Fibroblast of lung (primary cell): ENCODE results near the gene ZNF384. TPM values are rescaled to one million over a fixed set of nuclear protein-coding genes. Genes with fewer than 3 reads are reported as not detected.
A peak's percentile ranks its signal among the peaks of the same experiment; 100 is the strongest.

Source experiments
- DNase-seq, 2 donors: peaks; one replicate each; pipeline versions ENCODE4 v3.0.0 to v3.0.0-alpha.2; 2010; ENCODE audit warnings: low read depth in 2 of 2
- H2AFZ ChIP-seq: 2 replicates; pipeline ENCODE4 v1.5.1; 2012; ENCODE audit warnings: low read length, control low read depth, inconsistent platforms
- H3K27ac ChIP-seq: 2 replicates; pipeline ENCODE4 v1.5.1; 2011; ENCODE audit warnings: low read length, control low read depth; ENCODE audit not compliant: insufficient read depth
- H3K27me3 ChIP-seq: 2 replicates; pipeline ENCODE4 v1.5.1; 2011; ENCODE audit warnings: mild to moderate bottlenecking, low read length; ENCODE audit not compliant: control insufficient read depth, insufficient read depth
- H3K36me3 ChIP-seq: 2 replicates; pipeline ENCODE4 v1.5.1; 2011; ENCODE audit warnings: low read length; ENCODE audit not compliant: control insufficient read depth, insufficient read depth
- H3K4me1 ChIP-seq: 2 replicates; pipeline ENCODE4 v1.5.1; 2011; ENCODE audit warnings: low read length; ENCODE audit not compliant: control insufficient read depth, insufficient read depth; ENCODE audit errors: extremely low read depth
- H3K4me2 ChIP-seq: 2 replicates; pipeline ENCODE4 v1.5.1; 2011; ENCODE audit warnings: low read length, control low read depth; ENCODE audit not compliant: insufficient read depth; ENCODE audit errors: extremely low read depth
- H3K4me3 ChIP-seq, 4 experiments: fragments of 200-600 bp in 1 of 4; sonication (generic) in 1 of 4; replicated peaks in 1 of 4; 2 replicates each; pipeline ENCODE4 v1.5.1; 2011 to 2016; ENCODE audit warnings: low read length in 4 of 4, low read depth in 3 of 4, mild to moderate bottlenecking in 3 of 4, control low read depth in 2 of 4, inconsistent platforms in 1 of 4, mixed read lengths in 1 of 4; ENCODE audit not compliant: insufficient read depth in 1 of 4; ENCODE audit errors: control extremely low read depth in 1 of 4
- H3K79me2 ChIP-seq: 2 replicates; pipeline ENCODE4 v1.5.1; 2012; ENCODE audit warnings: mild to moderate bottlenecking, low read length, inconsistent platforms; ENCODE audit not compliant: control insufficient read depth, insufficient read depth
- H3K9ac ChIP-seq: 2 replicates; pipeline ENCODE4 v1.5.1; 2011; ENCODE audit warnings: mild to moderate bottlenecking, low read length, control low read depth; ENCODE audit not compliant: insufficient read depth
- H3K9me3 ChIP-seq: 2 replicates; pipeline ENCODE4 v1.5.1; 2012; ENCODE audit warnings: low read depth, low read length; ENCODE audit not compliant: control insufficient read depth, insufficient read depth
- H4K20me1 ChIP-seq: 2 replicates; pipeline ENCODE4 v1.5.1; 2011; ENCODE audit warnings: low read length; ENCODE audit not compliant: control insufficient read depth, insufficient read depth; ENCODE audit errors: extremely low read depth
- CTCF ChIP-seq, 2 donors: IDR thresholded peaks in 1 of 2; conservative IDR thresholded peaks in 1 of 2; 1 replicate in 1 of 2; 2 replicates in 1 of 2; pipeline ENCODE4 v1.5.1; 2011 to 2012; ENCODE audit warnings: low read length in 2 of 2, control low read depth in 1 of 2, inconsistent platforms in 1 of 2, low read depth in 1 of 2, mild to moderate bottlenecking in 1 of 2
- EZH2 ChIP-seq: IDR thresholded peaks from 2 replicates; pipeline ENCODE4 v1.5.1; 2012; ENCODE audit warnings: low read length, control low read depth, mild to moderate bottlenecking; ENCODE audit errors: missing control alignments
- polyA plus RNA-seq, 2 donors: library from polyadenylated mRNA; depleted of rRNA in 1 of 2; stranded (reverse) in 1 of 2; unstranded in 1 of 2; fragments of >200 nt; gene quantifications; 2 replicates each; pipeline ENCODE4 v1.2.1, GENCODE V29; 2011 to 2012; ENCODE audit warnings: missing spikeins in 1 of 2
- total RNA-seq: library from RNA; depleted of rRNA; stranded (reverse); fragments of >200 nt; gene quantifications from 2 replicates; pipeline ENCODE4 v1.2.1, GENCODE V29; 2014

ZNF384 gene
- total and polyA plus RNA-seq, 2 donors (not counting 1 experiment from before 2014, with no cell fraction given) = 12.2 to 34.8 TPM

DNA sequence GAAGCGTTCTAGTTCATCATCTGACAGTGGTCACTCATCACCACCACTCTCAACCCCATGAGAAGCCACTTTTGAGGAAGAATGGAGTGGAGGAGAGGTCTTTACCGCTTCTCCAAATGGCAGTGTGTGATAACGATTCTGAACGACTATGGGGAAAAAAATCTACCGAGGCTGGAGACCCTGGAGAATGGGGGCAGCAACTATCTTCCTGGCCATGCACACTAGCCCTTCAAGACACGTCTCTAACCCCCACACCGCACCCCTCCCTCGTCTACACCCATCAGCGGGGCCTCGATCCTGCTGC lies 26.6 kb downstream of the ZNF384 start:
- H3K79me2 ChIP-seq = peaks cover 3% of the 10 kb centered on the region

DNA sequence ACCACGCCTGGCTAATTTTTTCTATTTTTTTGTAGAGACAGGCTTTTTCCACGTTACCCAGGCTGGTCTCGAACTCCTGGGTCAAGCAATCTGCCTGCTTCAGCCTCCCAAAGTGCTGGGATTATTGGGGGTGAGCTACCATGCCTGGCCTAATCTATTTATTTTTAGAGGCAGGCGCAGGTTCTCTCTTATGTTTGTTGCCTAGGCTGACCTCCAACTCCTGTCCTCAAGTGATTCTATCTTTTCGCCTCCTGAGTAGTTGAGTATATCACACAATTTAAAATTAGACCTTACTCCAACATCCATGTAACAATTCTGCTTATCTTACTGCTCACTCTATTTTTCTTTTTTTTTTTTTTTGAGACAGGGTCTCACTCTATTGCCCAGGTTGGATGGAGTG lies 35.2 kb downstream of the ZNF384 start:
- no peak for TF ChIP-seq CTCF (conservative IDR thresholded peaks at IDR 0.05 in 1 of 2, IDR thresholded peaks at IDR 0.05 in 1 of 2; ENCODE audit: low read depth in 1 of 2, low read length in 2 of 2)
- no peak for TF ChIP-seq EZH2
- Histone ChIP-seq H3K4me1 (no peaks in the 10 kb centered on the region), H3K27ac (no peak overlapping the region), H3K4me2 (no peak overlapping the region), H3K27me3 (no peaks in the 10 kb centered on the region), H3K36me3 (peaks cover 7% of the 10 kb centered on the region), H3K79me2 (no peaks in the 10 kb centered on the region), H3K4me3 (no peak overlapping the region), H3K9ac (no peak overlapping the region), H4K20me1 (no peaks in the 10 kb centered on the region), H3K9me3 (no peaks in the 10 kb centered on the region), H2AFZ (no peak overlapping the region)
- no peak for DNase-seq

More for the DNA sequence above, 26.6 kb downstream of the ZNF384 start:
- Histone ChIP-seq H3K9ac (peak overlapping the region; percentile 64), H3K27ac (peak overlapping the region; percentile 70), H3K4me3 (peak overlapping the region; percentile 78 to 93 (median 82)), H4K20me1 (no peaks in the 10 kb centered on the region), H2AFZ (peak overlapping the region; percentile 93), H3K4me2 (peak overlapping the region; percentile 83), H3K36me3 (peaks cover 1% of the 10 kb centered on the region), H3K4me1 (no peaks in the 10 kb centered on the region), H3K27me3 (no peaks in the 10 kb centered on the region), H3K9me3 (no peaks in the 10 kb centered on the region)
- no peak for DNase-seq
- TF ChIP-seq EZH2 (no peak), CTCF (conservative IDR thresholded peaks at IDR 0.05 in 1 of 2, IDR thresholded peaks at IDR 0.05 in 1 of 2; ENCODE audit: low read depth in 1 of 2, low read length in 2 of 2) (no peak)

DNA sequence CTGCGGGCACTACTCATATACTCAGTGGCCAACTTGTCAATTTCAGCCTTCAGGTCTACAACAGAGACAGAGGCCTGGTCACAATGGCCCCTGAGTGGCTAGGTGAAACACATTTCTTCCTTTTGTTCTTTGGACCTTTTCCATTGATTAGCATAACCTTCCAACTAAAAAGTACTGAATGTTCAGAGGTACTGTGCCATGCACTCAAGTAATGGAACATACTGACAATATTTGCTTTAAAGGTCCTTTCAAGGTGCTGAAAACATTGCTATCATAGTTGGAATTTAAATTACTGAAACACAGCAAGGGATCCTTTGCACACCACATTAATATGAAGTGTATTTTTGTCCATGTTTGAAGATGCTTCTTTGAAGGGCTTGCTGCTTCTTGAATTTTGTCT lies 35.8 kb downstream of the ZNF384 start:
- TF ChIP-seq CTCF (conservative IDR thresholded peaks at IDR 0.05 in 1 of 2, IDR thresholded peaks at IDR 0.05 in 1 of 2; ENCODE audit: low read depth in 1 of 2, low read length in 2 of 2) (no peak), EZH2 (no peak)
- no peak overlapping the region for H3K4me3 ChIP-seq
- DNase-seq = no peak

More for the DNA sequence above, 35.8 kb downstream of the ZNF384 start:
- peaks cover 7% of the 10 kb centered on the region for H3K36me3 ChIP-seq
- no peak overlapping the region for H2AFZ ChIP-seq
- no peaks in the 10 kb centered on the region for H3K9me3 ChIP-seq
- H3K4me2 ChIP-seq = no peak overlapping the region
- H3K4me1 ChIP-seq = no peaks in the 10 kb centered on the region
- no peaks in the 10 kb centered on the region for H4K20me1 ChIP-seq
- no peaks in the 10 kb centered on the region for H3K79me2 ChIP-seq
- no peak overlapping the region for H3K9ac ChIP-seq
- H3K27me3 ChIP-seq = no peaks in the 10 kb centered on the region
- no peak overlapping the region for H3K27ac ChIP-seq
